ENCODE data around the gene HOXD11. TPM values are rescaled to one million over a fixed set of nuclear protein-coding genes. Genes with fewer than 3 reads are reported as not detected.
A peak's percentile ranks its signal among the peaks of the same experiment; 100 is the strongest.

HOXD11 gene
- total RNA-seq, 1 donor from 2014 or later, result not detected

DNA sequence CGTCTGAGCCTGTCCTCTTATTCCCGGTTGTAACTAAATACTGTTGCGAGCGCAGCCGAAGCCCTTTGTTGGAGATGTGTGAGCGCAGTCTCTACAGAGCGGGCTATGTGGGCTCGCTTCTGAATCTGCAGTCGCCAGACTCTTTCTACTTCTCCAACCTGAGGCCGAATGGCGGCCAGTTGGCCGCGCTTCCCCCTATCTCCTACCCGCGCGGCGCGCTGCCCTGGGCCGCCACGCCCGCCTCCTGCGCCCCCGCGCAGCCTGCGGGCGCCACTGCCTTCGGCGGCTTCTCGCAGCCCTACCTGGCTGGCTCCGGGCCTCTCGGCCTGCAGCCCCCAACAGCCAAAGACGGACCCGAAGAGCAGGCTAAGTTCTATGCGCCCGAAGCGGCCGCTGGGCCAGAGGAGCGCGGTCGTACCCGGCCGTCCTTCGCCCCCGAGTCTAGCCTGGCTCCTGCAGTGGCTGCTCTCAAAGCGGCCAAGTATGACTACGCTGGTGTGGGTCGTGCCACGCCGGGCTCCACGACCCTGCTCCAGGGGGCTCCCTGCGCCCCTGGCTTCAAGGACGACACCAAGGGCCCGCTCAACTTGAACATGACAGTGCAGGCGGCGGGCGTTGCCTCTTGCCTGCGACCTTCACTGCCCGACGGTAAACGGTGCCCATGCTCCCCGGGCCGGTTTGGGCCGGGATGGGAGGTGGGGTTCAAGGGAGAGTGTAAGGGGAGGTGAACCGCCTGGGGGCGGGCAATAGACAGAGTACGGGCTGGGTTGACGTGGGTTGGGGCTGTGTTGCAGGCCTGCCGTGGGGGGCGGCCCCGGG is 7.1 kb upstream of the HOXD11 start, which contains the start of gene HOXD12:
HOXD12 (plus strand) TSS at position 68 of the 819 bp plus-strand sequence; CDS start at position 75, 7 bp downstream.
- no peak within 1 kb of the TSS for H3K27ac Mint-ChIP-seq (ENCODE audit: unreplicated experiment)
- peaks cover 1% of the 10 kb centered on the region for H3K36me3 Mint-ChIP-seq (ENCODE audit: low read depth)
- no peaks in the 10 kb centered on the region for H3K9me3 Mint-ChIP-seq (ENCODE audit: low read depth)
- H3K4me3 Mint-ChIP-seq (ENCODE audit: unreplicated experiment), result no peak within 1 kb of the TSS
- peaks cover 90% of the 10 kb centered on the region for H3K27me3 Mint-ChIP-seq (ENCODE audit: low read depth)
- H3K4me1 Mint-ChIP-seq (ENCODE audit: low read depth), result peaks cover 24% of the 10 kb centered on the region
- TF ChIP-seq, protein P1, sequence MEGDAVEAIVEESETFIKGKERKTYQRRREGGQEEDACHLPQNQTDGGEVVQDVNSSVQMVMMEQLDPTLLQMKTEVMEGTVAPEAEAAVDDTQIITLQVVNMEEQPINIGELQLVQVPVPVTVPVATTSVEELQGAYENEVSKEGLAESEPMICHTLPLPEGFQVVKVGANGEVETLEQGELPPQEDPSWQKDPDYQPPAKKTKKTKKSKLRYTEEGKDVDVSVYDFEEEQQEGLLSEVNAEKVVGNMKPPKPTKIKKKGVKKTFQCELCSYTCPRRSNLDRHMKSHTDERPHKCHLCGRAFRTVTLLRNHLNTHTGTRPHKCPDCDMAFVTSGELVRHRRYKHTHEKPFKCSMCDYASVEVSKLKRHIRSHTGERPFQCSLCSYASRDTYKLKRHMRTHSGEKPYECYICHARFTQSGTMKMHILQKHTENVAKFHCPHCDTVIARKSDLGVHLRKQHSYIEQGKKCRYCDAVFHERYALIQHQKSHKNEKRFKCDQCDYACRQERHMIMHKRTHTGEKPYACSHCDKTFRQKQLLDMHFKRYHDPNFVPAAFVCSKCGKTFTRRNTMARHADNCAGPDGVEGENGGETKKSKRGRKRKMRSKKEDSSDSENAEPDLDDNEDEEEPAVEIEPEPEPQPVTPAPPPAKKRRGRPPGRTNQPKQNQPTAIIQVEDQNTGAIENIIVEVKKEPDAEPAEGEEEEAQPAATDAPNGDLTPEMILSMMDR (IDR thresholded peaks at IDR 0.05), result no peak
- DNase-seq (ENCODE audit: low spot score), result peak; percentile 77

- Mint-ChIP-seq H3K4me1 (ENCODE audit: low read depth) (peaks cover 27% of the 10 kb centered on the region), H3K4me3 (ENCODE audit: unreplicated experiment) (no peak overlapping the region), H3K36me3 (ENCODE audit: low read depth) (peaks cover 1% of the 10 kb centered on the region), H3K27me3 (ENCODE audit: low read depth) (peaks cover 90% of the 10 kb centered on the region), H3K9me3 (ENCODE audit: low read depth) (no peaks in the 10 kb centered on the region), H3K27ac (ENCODE audit: unreplicated experiment) (no peak overlapping the region)
- DNase-seq (ENCODE audit: low spot score), result peak; percentile 39
- TF ChIP-seq, protein P1 (IDR thresholded peaks at IDR 0.05), result no peak
These were observed 6.4 kb upstream of the HOXD11 start for GRCh38 chr2:176100547-176101140.

- Mint-ChIP-seq H3K36me3 (ENCODE audit: low read depth) (peaks cover 3% of the 10 kb centered on the region), H3K4me1 (ENCODE audit: low read depth) (peaks cover 34% of the 10 kb centered on the region), H3K27me3 (ENCODE audit: low read depth) (peaks cover 91% of the 10 kb centered on the region), H3K4me3 (ENCODE audit: unreplicated experiment) (no peak overlapping the region), H3K27ac (ENCODE audit: unreplicated experiment) (no peak overlapping the region), H3K9me3 (ENCODE audit: low read depth) (no peaks in the 10 kb centered on the region)
- TF ChIP-seq, protein P1 (IDR thresholded peaks at IDR 0.05), result no peak
- DNase-seq (ENCODE audit: low spot score), result no peak
These were observed 5.8 kb upstream of the HOXD11 start for GRCh38 chr2:176101216-176101830.

DNA sequence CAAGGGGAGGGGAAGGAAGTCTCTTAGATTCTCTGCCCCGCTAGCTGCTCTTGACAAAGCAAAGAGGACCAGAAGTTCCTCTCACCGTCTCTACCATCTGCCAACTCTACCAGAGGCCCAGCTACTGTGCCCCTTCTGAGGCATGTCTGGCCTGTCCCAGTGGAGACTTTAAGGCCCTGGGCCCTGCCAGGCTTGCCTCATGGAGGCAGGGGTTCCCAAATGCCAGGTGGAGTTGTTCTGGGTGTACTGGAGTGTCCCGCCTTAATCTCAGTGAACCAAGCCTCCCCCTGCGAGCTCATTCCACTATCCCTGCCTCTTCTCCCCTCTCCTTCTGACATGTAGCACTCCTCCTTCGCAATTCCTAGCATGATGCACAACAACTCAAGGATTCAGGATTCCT is 5.2 kb upstream of the HOXD11 start:
- Mint-ChIP-seq H3K27me3 (ENCODE audit: low read depth) (peaks cover 89% of the 10 kb centered on the region), H3K9me3 (ENCODE audit: low read depth) (no peaks in the 10 kb centered on the region), H3K27ac (ENCODE audit: unreplicated experiment) (no peak overlapping the region), H3K4me3 (ENCODE audit: unreplicated experiment) (no peak overlapping the region), H3K36me3 (ENCODE audit: low read depth) (peaks cover 4% of the 10 kb centered on the region), H3K4me1 (ENCODE audit: low read depth) (peaks cover 32% of the 10 kb centered on the region)
- TF ChIP-seq, protein P1 (IDR thresholded peaks at IDR 0.05), result no peak
- no peak for DNase-seq (ENCODE audit: low spot score)

DNA sequence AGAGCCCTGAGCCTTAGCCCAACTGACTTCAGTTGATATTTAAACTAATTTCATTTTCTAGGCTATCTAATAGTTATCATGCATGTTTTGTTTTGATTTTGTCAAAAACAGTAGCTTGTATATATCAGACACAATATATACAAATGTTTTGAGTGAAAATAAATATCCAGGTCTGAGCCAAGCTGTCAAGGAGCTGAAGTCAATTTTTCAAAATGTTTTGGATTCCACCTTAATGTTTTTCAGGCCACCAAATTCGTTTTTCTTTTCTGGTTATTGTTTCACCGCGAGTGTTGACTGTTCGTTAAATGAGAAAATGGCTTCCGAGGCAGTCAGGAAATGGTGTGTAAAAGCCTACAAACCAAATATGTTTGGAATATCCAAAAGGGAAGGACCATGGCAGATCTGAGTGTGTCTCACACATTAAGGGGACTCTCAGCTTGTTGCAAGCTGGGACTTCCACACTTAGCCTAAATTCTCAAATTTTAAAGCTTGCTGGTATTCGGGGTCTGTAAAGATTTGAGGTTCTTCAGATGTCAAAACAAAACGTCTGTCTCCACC is 4.7 kb upstream of the HOXD11 start:
- Mint-ChIP-seq H3K27me3 (ENCODE audit: low read depth) (peaks cover 87% of the 10 kb centered on the region), H3K9me3 (ENCODE audit: low read depth) (no peaks in the 10 kb centered on the region), H3K4me3 (ENCODE audit: unreplicated experiment) (no peak overlapping the region), H3K27ac (ENCODE audit: unreplicated experiment) (no peak overlapping the region), H3K4me1 (ENCODE audit: low read depth) (peaks cover 30% of the 10 kb centered on the region), H3K36me3 (ENCODE audit: low read depth) (peaks cover 4% of the 10 kb centered on the region)
- TF ChIP-seq, protein P1 (IDR thresholded peaks at IDR 0.05), result no peak
- DNase-seq (ENCODE audit: low spot score), result no peak
